GM18520 (cell line): ENCODE measurements around the gene APOL5.

Experiments
- ATAC-seq: cut with Tn5 transposase; IDR thresholded peaks from one replicate; pipeline ENCODE4 v1.9.1; 2021; ENCODE audit not compliant: unreplicated experiment

The APOL5 gene

DNA sequence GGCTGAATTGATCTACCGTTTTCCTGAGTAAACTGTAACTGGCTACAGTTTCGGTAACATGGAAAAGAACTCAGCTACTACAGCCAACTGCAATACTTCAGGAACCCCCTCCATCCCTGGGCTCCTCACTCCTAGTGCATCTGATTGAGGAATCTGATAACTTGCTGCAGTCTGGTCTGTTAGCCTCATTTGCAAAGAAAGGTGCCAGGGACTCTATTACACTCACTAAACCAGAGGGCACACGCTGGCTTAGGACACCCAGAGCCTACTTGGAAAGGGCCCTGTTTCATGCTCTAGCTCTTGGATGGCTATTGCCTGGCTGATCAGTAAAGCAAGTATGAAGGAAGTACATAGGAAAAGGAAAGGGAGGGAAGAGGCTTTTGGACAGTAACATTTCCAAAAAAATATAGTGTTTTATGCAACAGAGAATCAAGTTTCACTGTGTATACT lies 22.3 kb downstream of the APOL5 start:
- ATAC-seq = no peak

DNA sequence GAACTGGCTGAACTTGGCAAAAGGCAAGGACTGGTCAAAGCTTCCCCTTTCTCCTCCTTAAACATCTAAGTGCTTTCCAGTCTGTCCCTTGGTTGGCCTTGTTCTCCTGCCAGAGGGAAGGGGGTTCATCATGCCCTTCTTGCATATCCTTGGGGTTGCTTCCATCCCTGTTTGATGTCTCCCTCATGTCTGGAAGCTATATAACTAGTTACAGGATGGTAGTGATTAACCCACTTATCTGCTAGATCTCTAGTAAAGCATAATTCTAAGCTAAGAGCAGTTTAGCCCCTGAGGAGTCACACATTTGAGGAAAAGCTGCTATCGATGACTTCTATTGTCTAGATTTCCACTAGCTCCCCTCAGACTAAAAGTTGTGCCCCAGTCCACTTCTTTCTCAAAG lies 22.9 kb downstream of the APOL5 start:
- no peak for ATAC-seq

DNA sequence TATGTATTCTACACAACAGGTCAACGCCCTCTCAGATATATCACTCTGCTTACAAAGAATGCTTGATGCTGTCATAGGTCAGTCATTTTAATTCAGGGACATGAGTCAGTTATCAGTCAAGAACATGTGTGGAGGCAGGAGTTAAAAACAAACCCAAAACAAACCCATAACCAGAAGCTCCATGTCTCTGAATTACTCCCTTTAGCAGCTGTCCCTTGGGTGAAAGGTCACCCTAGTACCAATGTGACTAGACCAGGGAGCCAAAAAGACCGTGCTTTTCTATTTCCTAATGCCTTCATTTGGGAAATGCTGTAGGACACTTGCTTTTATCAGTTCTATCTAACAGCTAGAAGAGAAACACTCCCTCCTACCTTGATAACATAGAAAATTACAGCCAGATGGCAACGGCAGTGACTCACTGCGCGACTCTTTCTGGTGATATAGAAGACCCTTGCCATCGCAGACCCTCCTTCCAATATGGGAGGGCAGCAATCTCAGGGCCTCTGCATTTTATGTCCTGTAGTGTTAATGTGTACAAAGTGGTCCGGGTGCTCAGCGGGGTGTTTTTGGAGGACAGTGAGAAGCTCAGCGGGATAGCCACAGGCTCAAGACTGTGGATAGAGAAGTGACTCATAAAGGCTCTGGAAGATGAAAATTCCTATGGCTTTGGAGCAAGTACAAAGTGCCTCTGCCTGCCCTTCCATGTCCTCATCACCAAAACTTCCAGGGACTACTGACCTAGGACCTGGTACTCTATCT lies 24.8 kb downstream of the APOL5 start:
- ATAC-seq = no peak

DNA sequence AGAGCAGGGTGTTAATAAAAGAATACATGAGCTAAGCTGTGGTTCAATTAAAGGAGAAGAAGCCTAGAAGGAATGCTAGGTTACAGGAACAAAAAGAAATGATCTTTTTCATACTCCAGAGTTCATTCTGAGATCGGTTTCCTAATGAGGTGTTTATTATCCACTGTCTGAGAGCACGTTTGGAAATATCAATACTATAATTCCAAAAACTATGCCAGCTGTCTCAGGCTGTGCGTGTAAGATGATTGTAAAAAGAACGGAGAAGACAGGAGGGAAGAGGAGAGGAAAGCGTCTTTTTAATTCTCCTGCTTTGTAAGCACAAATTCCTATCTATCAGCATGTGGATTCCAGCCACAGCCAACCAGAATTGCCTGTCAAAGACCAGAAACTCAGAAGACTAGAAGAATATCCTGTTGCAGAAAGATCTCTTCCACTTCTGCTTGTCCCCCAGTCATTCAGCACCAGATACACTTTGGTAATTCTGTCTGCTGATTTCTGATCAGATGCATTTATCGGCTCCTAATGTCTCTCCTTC lies 25.7 kb downstream of the APOL5 start:
- no peak for ATAC-seq

DNA sequence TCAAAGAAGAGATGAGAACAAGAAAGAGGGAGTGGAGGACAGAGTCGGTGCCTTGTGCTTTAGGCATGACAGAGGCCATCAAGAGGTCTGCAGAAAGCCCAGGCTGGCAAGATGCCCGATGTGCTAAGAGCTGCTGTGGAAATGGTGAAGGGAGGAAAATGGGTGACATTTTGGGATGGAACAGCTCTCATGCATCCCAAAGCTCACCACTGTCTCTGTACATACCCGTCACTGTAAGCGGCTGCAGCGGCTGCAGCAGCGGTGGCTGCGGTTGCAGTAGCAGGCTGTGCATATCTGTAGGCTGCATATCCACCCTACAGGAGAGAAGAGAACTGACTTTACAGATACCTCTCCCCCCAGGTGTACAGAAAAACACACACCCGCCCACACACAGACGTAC lies 28.6 kb downstream of the APOL5 start:
- no peak for ATAC-seq

DNA sequence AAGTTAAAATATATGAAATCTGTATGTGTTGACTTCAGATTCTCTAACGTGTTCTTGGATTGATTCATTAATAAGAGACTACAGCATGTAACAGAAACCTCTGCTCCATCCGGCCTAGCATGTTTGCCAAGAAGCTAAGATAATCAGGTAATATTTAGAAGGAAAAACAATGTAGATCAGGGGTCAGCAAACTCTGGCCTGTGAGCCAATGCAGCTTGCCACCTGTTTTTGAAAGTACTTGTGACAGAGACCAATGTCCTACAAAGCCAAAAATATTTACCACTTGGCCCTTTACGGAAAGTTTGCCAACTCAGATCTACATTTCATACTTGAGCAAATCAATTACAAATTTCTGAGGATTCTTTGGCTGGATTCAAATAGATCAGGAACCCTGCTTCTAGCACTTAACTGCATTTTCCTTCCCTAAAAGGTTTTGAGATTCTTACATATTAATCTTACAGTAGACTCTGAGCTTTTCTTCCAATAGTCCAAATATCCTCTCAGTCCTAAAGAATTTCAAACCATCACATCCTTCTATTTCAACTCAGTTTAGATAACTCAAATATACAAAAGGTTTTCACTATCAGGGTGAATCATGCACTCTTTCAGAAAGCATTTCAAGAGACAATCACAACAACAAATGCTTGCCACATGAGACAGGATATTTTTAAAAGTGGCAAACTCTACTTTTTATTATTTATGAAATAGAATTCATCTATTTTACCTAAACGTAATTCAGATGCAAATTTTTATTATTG lies 29.5 kb downstream of the APOL5 start:
- ATAC-seq = no peak

DNA sequence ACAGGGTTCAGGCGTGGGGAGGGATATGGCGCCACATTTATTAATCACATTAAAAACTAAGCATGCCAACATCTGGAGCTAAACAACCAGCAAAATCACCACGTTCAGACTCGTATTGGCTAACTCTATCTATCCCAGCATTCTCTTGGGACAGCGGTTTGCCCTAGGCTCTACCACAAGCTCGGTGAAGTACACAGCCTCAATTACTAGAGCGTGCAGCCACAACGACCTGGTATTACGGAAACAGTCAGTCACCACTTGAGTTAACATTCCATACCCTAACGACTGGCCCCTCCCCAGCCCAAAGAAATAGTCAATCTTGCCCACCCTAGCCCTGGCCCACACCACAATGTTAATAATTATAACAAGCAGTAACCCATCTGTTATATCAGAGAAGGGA lies 32.1 kb downstream of the APOL5 start:
- peak; percentile 52 for ATAC-seq

DNA sequence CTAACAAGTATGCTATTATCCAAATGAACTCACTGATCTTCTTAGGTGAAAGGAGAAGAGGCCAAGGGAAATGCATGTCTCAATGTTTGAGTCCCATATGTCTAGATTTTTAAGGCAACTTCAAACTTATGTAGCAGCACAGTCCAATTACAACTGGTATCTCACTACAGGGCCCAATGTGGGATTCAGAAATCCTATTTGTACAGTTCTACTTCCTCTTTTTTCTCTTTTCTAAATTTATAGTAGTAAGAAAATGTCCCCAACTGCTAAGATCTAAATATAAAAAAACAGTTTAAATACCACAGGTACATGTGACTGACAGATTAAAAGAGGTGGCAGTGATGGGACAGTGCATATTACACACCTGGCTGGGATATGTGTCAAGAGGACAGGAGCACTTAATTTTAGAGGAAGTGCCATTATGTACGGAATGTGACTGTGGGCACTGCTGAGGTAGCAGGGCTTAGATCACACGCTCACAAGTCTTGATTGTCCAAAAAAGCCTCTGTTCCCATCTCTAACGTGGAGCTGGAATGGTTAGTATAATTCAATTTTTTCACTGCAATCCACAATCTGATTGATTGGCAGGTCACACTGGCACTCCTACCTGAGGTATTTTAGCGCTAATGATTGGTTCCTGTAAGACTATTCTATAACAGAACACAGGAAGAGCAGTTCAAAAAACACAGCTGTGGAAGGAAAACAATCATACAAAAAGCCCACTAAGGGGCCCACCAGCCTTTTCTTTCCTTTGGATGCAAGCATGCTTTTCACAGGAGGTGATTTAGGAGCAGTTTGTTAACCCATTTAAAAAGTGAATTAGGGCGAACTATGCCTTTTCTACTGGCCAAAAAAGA lies 34.6 kb downstream of the APOL5 start:
- ATAC-seq = no peak

DNA sequence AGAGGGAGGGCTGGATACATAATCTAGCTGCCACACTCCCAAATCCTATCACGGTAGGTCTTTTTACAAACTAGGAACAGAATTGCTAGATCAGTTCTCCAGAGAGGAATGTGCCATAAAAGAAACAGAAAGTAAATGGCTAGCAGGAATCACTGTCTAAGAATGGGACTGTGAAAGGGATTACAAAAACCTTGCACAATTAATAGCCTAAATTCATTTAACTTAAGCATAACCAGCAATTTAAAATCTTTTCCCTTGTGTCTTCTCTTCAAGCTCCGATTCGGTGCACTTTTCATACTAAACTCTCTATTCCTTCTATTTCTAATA lies 35.2 kb downstream of the APOL5 start:
- ATAC-seq = no peak

DNA sequence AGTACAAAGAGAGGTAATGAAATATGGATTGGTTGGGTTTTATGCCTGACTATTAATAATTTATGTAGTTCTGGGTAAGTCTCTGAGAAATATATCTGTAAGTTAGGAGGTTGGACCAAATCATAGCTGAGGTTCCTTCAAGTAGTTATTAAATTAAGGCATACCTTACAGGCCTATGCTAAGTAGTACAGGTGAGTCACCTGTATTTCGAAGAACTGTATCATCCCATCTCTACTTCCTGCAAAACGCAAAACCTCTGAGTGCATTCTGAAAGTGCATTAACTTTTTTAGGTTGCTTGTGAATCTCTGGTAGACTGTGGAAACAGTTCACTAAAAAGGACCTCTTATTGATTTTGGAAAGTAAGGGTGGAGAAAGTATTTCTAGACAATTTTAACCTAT lies 37.1 kb downstream of the APOL5 start:
- ATAC-seq = no peak

DNA sequence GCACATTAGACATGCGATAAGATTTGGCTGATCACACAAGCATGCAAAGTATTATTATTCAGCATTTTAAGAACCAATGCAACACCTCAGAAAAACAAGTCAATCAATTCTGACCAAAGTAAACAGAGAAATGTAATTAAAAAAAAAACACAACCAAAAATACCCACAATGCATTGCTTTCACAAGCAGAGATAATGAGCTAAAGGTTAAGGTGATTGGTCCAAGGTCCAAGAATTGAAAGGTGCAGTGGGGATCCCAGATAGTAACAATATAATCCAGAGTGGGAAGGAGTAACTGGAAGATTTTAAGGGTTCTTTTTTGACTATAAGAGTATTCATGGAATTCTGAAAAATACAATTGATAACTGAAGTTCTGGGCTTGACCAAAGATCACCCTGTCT lies 39.0 kb downstream of the APOL5 start:
- no peak for ATAC-seq

DNA sequence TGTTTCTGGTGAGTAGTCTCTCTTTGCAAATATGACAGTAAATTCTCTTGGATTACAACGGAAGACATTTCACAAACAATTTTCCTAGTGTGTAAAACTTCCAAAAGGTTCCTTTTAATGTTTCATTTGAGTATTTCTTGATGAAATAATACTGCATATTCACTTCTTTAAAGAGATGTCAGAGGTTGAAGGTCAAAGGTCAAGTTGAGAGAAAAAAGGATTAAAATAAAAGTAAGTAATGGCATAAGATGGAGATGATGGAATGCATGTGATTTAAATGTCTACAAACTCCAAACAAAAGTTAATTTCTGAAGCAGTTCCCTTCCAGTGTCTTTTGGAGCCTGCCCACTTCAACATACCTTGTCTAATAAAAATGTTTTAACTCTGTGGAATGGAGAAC lies 40.7 kb downstream of the APOL5 start:
- no peak for ATAC-seq

DNA sequence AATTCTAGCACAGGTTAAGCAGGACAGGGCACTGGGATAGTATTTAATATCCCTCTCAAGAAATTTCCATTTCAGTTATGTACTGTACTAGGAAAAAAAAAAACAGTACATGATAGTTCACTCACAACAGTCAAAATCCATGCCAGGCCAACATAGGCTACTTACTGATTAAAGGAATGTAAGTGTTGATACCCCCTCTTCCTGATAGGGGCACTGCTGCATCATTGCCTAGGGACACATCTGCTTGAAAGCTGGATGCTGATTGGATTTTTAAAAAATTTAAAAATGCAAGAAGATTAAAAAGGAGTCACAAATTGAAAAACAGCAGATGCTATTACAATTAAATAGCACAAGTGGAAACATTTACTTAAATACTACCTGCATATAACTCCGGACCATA lies 43.4 kb downstream of the APOL5 start:
- ATAC-seq = no peak

DNA sequence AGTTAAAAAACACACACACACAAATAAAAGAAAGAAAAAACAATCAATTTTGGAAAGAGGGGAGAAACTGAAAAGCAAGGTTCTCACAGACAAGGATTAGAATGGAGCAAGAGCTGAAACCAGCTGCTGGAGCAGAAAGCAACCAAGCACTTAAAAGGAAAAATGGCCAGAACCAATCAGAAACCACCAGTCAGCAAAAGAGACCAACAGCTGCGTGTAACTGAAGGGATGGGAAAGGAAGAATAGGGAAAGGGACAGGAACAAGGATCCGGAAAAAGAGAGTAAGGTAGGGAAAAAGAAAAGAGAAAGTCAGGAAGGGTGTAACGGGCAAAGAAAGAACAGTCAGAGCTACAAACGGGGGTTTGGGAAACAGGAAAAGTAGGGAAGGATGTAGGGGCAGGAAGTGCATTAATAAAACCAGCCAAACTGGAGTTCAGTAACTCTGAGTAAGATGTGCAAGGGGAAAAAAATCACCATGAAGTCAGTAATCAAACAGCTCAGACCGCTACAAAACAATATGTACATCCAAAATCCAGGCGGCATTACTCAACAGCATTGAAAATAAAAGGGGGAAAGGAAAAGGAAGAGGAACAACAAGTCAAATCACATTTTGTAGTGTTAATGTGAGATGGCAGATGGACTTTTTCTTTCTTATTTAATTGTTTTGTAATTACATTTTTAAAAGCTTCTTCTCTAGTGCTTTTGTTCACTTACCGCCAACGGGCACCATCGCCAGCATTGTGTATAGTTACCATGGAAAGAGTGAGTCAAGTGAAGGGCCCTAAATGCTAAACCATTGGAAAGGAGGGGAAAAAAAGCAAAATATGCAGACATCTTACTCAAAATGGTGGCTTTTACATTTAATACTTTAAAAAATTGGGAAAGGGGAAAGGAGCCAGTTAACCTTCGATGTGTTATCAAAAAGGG lies 49.2 kb downstream of the APOL5 start:
- no peak for ATAC-seq

DNA sequence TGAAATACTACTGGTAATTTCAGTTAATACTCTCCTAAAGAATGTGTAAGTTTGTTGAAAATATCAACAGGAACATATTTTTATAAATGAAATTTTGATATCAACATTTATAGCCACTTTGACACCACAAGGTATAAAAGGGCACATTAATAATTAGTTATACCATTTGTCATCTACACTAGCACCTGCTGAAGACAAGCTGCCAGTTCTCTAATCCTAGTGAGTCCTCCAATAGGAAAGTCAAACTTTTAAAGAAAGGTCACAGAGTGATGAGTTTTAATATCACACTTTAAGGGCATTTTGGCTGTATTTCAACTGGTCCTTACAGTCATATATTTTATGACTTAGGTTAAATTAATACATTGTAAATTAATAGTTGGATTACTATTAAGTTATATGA lies 52.3 kb downstream of the APOL5 start:
- no peak for ATAC-seq

DNA sequence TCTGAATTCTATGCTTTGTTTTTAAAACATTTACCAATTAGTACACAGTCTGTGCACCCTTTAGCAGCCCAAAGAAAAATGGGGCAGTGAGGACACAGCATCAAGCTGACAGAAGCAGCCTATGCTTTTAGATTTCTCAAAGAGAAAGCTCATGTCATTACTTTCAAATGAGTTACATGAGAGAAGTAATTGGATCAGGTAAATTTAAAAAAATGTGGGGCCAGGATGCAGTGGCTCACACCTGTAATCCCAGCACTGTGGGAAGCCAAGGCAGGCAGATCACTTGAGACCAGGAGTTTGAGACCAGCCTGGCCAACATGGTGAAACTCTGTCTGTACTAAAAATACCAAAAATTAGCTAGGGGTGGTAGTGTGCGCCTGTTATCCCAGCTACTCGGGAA lies 57.7 kb downstream of the APOL5 start:
- ATAC-seq = no peak

DNA sequence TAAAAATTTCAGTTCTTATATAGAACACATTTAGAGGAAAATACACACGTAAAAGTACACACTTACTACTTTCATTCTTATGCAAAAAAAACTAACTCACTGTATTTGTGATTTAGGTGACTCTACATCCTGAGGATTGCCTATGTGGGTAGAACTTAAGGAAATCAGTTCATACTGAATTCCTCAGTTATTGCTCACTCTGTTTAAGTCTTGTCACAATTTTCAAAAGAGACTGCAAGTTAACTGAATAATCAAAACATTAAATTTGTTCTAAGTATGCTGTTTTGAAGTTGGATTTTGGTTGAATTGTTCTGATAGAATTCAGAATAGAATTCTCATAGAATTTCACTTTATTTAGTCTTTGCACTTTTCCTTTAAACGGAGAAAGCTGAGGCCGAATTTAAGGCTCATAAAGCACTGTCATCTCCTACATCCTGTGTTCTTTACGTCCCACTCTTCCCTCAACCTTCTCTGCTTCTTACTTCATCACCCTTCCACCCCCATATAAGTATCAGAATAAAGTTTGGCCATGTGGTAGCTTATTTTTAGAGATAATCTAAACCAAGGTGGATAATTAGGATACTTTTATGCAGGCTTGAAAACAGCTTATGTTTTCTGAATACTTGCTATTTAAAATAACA lies 59.8 kb downstream of the APOL5 start:
- ATAC-seq = no peak
